ENCODE data around the gene HERPUD1.

DNA sequence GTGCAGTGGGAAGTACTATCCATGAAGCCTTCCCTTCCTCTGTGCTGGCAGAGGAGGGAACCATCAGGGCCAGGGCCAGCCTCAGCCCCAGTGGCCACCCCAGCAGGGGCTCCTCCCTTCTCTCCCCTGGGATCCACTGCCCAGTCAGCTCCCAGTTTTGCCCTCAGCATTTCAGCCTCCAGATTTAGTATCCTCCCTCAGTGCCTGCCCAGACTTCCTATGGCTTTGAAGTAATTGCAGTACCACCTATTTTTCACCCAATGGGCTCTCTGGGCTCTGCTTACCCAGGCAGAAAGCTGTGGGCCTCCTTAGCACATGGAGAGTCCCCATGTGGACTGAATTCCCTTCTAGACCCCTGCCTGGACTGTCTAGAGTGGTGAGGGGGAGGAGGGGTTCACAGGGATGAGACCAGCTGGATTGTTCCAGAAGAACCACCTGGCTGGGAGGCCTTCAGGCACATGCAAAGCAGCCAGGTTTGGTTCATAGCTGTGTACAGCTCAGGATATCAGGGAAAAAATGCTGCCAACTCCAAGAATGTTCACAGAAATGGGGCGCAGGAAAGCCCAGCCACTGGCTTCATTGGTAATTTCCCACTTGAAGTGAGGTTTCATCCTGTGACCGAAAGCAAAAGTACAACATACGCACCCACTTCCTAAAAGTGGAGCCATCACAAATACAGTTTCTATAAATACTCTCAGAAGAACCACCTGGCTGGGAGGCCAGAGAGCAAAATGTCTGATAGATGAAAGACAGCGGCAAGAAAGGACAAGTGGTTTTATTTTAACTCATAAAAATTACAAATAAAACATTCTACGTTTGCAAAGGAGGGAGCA, 15.2 kb upstream of the HERPUD1 start:
- TF ChIP-seq CTCF (IDR thresholded peaks at IDR 0.05; ENCODE audit: low read depth, low read length, missing input control), result no peak
- no peak for TF ChIP-seq SP1 (IDR thresholded peaks at IDR 0.05)
- TF ChIP-seq JUND (IDR thresholded peaks at IDR 0.05), result no peak
- TF ChIP-seq RAD21 (IDR thresholded peaks at IDR 0.05), result no peak
- no peak for TF ChIP-seq YY1 (IDR thresholded peaks at IDR 0.05)
- no peak for TF ChIP-seq EGR1 (IDR thresholded peaks at IDR 0.05; ENCODE audit: low read depth in 2 of 2)
- TF ChIP-seq ATF3 (IDR thresholded peaks at IDR 0.05), result no peak
